ENCODE data around the gene GALNT17.

Gene GALNT17

GRCh38 chr7:71507680-71508602 is 376.0 kb downstream of the GALNT17 start:
- no peak for DNase-seq (ENCODE audit: low spot score)

GRCh38 chr7:71509381-71509780 is 377.4 kb downstream of the GALNT17 start:
- DNase-seq (ENCODE audit: low spot score) = no peak

- DNase-seq (ENCODE audit: low spot score) = no peak
Measured at GRCh38 chr7:71511361-71511807, 379.4 kb downstream of the GALNT17 start.

GRCh38 chr7:71517940-71518699 is 386.2 kb downstream of the GALNT17 start:
- DNase-seq (ENCODE audit: low spot score) = no peak

GRCh38 chr7:71518880-71519279 is 386.9 kb downstream of the GALNT17 start:
- no peak for DNase-seq (ENCODE audit: low spot score)

GRCh38 chr7:71521506-71521905 is 389.6 kb downstream of the GALNT17 start:
- no peak for DNase-seq (ENCODE audit: low spot score)

- no peak for DNase-seq (ENCODE audit: low spot score)
Measured at GRCh38 chr7:71526106-71526505, 394.2 kb downstream of the GALNT17 start.

GRCh38 chr7:71527213-71527612 is 395.3 kb downstream of the GALNT17 start:
- no peak for DNase-seq (ENCODE audit: low spot score)

GRCh38 chr7:71535616-71536015 is 403.7 kb downstream of the GALNT17 start:
- DNase-seq (ENCODE audit: low spot score) = no peak

- DNase-seq (ENCODE audit: low spot score) = no peak
Measured at GRCh38 chr7:71538210-71538609, 406.3 kb downstream of the GALNT17 start.

GRCh38 chr7:71539615-71540014 is 407.7 kb downstream of the GALNT17 start:
- DNase-seq (ENCODE audit: low spot score) = no peak

GRCh38 chr7:71541707-71542353 is 409.9 kb downstream of the GALNT17 start:
- DNase-seq (ENCODE audit: low spot score) = no peak

- DNase-seq (ENCODE audit: low spot score) = no peak
Measured at GRCh38 chr7:71543396-71543795, 411.5 kb downstream of the GALNT17 start.

- DNase-seq (ENCODE audit: low spot score) = no peak
Measured at GRCh38 chr7:71544816-71545215, 412.9 kb downstream of the GALNT17 start.

- no peak for DNase-seq (ENCODE audit: low spot score)
Measured at GRCh38 chr7:71547426-71547825, 415.5 kb downstream of the GALNT17 start.

GRCh38 chr7:71548746-71549145 is 416.8 kb downstream of the GALNT17 start:
- no peak for DNase-seq (ENCODE audit: low spot score)

- no peak for DNase-seq (ENCODE audit: low spot score)
Measured at GRCh38 chr7:71553306-71553705, 421.4 kb downstream of the GALNT17 start.

GRCh38 chr7:71555758-71556157 is 423.8 kb downstream of the GALNT17 start:
- no peak for DNase-seq (ENCODE audit: low spot score)

- DNase-seq (ENCODE audit: low spot score) = no peak
Measured at GRCh38 chr7:71558806-71559613, 427.1 kb downstream of the GALNT17 start.

- DNase-seq (ENCODE audit: low spot score) = no peak
Measured at GRCh38 chr7:71560354-71560995, 428.5 kb downstream of the GALNT17 start.

- no peak for DNase-seq (ENCODE audit: low spot score)
Measured at GRCh38 chr7:71563276-71563675, 431.3 kb downstream of the GALNT17 start.
